HG03354 (cell line): ENCODE results near the gene ARMC9.

Source experiments
- ATAC-seq: cut with Tn5 transposase; IDR thresholded peaks from one replicate; pipeline ENCODE4 v1.9.1; 2021; ENCODE audit warnings: mild to moderate bottlenecking; ENCODE audit not compliant: unreplicated experiment, poor library complexity, severe bottlenecking

The ARMC9 gene, protein sequence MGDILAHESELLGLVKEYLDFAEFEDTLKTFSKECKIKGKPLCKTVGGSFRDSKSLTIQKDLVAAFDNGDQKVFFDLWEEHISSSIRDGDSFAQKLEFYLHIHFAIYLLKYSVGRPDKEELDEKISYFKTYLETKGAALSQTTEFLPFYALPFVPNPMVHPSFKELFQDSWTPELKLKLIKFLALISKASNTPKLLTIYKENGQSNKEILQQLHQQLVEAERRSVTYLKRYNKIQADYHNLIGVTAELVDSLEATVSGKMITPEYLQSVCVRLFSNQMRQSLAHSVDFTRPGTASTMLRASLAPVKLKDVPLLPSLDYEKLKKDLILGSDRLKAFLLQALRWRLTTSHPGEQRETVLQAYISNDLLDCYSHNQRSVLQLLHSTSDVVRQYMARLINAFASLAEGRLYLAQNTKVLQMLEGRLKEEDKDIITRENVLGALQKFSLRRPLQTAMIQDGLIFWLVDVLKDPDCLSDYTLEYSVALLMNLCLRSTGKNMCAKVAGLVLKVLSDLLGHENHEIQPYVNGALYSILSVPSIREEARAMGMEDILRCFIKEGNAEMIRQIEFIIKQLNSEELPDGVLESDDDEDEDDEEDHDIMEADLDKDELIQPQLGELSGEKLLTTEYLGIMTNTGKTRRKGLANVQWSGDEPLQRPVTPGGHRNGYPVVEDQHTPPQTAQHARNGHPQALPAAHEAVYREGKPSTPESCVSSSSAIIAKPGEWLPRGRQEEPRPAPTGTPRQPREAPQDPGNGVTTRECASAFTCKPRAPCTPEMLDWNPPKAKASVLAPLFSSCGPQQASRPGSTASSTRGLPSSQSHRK

DNA sequence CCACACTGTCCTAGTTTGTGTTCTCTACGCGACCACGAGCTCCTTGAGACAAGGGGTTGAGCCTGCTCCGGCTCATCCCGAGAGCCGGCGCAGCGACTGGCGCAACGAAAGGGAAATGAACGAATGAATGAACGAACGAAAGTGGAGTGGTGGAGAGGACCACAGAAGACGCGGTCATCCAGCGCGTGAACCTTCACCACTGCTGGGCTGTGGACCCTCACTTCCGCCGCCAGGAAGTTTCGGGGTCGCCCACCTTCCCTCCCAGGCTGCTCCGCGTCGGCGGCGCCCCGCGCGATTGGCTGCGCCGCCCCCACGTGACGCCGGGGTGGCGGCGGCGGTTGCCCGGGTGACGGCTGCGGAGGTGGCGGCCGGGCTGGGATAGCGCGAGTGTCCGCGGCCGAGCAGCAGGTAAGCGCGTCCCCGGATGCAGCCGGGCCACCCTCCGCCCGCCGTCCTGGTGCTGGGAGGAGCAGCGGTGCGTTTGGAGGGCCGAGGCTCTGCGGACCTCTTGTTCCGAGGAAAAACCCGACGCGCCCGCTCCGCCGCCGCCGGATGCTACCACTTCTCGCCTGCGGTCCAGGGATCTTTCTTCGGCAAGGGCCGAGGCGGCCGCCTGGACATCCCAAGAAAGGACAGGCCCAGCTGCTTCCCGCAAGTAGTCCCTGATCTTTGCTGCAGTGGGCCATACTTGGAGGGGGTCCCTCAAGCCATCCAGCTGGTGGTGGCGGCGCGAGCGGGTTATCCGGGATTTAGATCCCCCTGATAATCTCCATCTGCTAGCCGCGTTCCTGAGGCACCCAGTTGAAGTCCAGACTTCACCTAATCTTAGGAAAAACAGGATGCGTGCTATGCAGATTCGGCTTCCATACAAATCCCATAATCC is at the start of gene ARMC9:
TSS of gene ARMC9 (plus strand) at position 341 of the 883 bp plus-strand sequence. CDS start 7,608 bp downstream, outside the sequence.
- ATAC-seq = peak; percentile 96

DNA sequence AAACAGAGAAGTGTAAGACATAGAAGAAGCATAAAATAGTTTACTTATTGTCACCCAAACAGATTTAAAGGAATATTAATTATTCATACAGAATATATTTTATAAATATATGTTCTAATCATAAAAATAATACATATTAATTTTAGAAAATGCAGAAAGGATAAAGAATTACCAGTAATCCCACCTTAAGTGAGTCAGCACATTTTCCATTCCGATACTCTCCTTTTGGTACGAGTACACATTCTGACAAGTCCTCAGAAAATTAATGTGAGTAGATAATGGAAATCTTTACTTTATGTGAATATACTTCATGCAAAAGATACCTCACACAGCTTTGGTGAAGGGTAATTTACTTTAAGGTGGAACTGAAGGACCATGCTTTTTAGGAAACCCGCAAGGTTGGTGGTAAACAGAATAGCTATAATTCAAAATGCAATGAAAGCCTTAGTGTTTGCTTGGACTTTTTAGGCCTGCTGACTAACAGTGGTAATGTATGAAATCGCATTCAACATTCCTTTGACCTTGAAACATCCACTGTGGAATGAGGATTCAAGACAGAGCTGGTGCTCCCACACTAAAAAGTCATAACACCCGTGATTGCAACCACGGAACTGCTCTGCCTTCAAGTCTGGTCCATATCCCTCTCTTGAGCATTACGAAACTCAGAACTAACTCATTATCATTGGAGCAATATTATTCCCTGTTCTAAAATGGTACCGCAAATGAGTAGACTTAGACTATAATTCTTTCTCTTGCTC is 45.5 kb upstream of the ARMC9 start:
- no peak for ATAC-seq

DNA sequence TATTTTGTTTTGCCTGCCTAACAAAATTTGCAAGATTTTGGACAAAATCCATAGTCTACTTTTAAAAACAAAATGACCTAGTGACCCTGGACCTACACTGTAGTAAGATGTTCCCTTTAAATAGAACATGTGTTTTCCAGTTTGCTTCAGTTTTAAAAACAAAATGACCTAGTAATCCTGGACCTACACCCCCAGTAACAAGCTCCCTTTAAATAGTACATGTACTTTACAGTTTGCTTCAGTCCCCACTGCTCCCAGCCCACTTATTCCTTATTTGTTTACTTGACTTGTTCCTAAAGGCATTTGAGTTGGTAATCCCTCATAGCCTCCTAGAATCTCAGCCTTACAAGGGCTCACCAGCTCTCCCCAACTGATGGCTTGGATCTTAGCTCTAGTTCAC is 39.1 kb upstream of the ARMC9 start:
- ATAC-seq = no peak

DNA sequence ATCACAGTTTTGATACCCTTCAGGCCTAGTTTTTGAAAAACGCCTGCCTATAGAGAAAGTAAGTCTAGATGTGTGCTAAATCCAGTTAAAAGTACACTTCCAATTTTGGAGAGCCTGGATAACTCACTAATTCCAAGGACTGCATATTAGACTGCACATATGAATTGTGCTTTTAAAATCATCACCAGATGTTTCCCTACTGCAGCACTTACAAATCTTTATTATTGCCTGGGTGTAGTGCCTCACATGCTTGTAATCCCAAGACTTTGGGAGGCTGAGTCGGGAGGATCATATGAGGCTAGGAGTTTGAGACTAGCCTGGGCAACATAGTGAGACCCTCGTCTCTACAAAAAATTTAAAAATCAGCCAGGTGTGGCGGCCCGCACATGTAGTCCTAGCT is 37.7 kb upstream of the ARMC9 start:
- no peak for ATAC-seq

DNA sequence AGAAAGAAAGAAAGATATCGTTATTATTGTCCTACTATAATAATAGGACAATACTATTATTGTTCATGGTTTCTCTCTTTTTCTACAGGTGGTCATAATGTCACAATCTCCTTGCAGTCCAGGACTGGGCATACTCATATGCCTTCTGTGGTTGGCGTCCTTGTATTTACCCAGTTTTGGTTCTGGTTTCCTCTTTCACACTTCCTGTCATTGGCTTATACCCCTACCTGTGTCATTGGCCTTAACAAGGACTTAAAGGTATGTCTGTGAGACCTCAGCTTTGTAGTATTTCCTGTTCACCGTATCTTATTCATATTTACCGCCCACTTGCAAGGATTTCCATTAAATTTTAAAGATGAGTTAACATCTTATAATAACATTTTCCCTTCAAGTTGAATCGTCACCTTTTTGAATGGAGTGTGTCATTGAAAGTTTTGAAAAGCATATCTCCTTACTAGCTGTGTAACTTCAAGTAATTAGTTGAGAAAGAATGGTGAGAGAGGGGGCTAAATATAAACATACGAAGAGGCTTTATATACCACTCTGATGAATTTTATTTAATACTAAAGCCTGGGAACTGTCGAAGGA is 37.1 kb upstream of the ARMC9 start:
- peak; percentile 62 for ATAC-seq

DNA sequence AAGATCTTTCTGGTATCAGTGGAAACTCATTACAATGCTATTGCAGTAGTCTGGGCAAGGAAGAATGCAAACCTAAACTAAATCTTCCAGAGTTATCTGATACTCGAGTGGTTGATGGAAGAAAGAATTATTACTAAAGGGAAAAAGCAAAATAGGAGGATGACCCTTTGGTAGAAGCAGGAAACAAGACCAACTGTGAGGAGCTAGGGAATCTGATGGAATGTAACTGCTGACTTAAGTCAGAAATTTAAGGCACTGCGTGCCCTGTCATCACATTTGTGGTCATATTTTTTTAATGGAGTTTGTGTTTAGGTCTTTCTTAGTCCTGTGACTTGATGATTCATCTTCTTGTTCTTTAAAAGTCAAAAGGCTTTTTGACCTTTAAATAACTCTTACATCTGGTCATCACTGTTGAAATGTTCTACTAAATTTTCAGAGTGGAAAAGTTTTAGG is 36.5 kb upstream of the ARMC9 start:
- no peak for ATAC-seq

DNA sequence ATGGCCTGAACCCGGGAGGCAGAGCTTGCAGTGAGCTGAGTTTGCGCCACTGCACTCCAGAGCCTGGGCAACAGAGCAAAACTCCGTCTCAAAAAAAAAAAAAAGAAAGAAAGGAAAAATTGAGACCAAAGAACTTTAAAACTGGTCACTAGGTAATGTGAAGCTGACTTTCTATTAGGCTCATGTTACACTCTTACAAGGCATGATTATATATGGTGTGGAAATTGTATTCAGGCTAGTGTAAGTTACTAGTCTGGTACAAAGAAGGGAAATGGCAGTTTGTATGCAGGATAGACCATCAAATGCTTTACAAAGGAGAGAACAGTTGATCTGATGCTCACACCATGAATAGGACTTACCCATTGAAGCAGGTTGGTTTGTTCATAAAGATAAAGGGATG is 35.4 kb upstream of the ARMC9 start:
- ATAC-seq = no peak

DNA sequence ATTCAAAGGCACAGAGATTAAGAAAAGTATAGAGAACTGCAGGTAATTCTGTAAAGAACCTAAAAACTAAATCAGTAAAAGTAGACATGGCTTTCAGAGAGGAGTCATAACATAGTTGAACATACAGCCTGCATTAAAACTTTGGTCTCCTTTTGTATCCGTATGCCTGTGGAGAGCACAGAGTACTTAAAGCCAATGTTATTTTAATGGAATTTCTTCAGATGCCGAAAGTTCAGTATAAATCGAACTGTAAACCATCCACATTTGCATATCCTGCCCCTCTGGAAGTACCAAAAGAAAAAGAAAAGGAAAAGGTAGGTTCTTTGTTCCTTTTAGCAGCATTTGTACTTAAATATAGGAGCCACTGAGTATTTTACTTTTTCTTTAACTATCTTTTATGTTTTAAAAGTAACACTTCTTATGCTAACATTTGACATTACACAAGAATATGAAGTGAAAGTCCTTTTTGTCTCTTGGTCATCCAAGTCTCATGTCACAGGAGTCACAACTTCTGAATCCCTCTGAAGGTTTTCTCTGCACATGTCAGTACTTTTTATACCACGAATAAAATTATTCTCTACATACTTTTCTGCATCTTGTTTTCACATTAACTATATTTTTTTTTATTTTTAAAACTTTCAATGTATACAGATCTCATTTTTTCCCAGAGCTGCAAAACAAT is 34.9 kb upstream of the ARMC9 start:
- ATAC-seq = no peak

DNA sequence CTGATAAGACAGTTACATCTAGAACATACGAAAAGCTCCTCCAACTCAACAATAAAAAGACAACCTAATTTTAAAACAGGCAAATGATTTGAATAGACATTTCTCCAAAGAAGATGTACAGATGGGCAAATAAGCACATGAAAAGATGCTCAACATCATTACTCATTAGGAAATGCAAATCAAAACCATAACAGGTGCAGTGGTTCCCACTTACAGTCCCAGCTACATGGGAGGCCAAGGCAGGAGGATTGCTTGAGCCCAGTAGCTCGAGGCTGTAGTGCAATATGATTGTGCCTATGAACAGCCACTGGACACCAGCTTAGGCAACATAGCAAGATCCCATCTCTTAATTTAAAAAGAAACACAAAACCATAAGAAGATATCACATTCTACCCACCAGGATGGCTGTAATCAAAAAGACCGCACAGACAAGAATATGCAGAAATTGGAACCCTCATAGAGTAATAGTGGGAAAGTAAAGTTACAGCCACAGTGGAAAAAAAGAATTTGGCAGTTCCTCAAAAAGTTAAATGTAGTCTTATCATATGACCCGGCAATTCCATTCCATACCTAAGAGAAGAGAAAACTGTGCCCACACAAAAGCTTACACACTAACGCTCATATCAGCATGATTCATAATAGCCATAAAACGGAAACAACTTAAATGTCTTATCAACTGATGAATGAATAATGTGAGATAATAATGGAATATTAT is 30.5 kb upstream of the ARMC9 start:
- no peak for ATAC-seq

DNA sequence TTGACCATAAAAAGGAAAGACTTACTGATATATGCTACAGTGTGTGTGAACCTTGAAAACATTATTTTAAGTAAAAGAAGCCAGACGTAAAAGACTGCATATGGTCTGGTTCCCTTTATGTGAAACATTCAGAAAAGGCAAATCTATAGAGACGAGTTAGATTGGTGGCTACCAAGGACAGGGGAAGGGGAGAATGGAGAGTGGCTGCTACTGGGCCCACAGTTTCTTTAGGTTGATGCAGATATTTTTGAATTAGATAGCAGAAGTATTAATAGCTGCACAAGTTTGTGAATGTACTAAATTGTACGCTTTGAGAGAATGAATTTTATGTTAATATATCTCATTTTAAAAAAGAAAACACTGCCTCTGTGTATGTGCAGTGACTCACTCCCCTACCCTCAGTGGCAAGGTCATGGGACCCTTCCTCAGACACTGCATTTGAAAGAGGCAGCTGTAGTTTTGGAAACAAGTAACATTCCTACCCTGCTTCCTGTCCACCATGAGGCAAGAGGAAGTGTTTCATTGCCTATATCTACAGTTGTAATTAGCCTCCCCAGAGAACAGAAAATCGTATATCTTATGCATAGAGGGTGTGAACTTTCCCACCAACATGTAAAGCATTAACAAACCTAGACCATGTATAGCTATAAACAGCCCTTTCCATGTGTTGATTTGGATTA is 29.8 kb upstream of the ARMC9 start:
- ATAC-seq = no peak

DNA sequence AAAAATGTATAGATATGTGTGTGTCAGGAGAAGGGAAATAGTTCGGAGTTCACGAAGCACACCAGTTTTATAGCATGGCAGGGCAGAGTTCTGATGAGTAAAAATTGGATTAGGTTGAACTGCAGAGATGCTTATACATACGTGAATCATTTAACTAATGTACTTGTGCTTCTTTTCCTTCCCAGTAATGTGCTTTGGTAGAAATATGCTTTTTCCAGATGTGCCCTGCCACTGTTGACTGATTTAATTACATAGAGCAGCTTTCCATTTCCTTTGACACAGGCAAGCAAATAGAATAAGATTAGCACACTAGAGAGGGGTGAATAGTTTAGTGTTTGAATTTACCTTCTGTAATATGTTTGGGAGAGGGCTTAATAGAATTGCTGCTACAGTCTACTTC is 28.9 kb upstream of the ARMC9 start:
- no peak for ATAC-seq

DNA sequence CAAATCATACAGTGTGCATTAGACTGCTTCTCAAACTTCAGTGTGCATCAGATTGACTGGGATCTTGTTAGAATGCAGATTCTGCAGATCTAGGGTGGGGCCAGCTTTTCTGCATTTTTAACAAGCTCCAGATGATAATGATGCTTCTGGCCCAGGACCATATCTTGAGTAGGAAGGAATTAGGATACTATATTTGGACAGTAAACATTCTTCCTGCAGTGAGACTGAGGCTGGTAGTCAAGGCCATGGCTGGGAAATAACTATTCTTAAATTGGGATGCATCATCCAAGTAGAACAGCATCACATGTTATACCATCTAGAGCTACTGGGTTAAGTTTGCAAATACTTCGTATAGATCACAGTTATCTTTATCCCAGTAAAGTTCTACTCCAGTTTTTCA is 28.4 kb upstream of the ARMC9 start:
- no peak for ATAC-seq

DNA sequence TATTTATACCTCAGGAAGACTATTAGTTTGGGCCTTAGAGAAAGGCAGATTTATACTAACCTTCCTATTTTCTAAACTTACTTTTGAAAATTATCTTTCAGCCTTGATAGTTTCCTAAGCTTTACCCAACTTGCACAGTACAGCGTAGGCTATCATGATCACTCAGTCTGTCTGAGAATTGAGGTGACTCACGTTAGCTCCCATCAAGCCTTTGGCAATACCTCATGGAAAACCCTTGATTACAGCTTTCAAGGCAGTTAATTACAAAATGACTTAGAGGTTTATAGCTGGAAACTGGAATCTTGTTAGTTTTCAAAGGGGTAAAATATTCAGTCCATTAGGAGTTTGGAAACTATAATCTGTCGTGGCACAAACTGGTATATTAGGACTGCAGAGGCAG is 26.4 kb upstream of the ARMC9 start:
- ATAC-seq = no peak

DNA sequence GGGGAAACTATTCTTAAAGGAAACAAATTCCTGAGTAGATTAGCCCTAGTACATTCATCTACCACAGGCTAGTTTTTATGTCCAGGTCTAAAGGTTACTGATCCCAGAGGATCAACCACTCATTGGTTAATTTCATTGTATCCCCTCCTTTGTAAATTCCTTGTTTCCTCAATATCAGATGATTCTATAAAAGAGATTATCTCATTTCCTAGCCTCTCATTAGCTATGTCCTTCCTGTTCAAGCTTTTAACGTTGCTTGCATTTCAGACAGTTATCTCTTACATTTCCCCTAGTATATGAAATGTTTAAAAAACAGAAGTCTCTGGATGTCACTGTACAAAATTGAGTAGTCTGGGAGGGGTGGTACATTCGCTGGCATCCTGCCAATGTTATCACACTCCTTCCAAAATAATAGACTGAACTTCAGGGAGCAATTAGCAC is 24.2 kb upstream of the ARMC9 start:
- no peak for ATAC-seq

DNA sequence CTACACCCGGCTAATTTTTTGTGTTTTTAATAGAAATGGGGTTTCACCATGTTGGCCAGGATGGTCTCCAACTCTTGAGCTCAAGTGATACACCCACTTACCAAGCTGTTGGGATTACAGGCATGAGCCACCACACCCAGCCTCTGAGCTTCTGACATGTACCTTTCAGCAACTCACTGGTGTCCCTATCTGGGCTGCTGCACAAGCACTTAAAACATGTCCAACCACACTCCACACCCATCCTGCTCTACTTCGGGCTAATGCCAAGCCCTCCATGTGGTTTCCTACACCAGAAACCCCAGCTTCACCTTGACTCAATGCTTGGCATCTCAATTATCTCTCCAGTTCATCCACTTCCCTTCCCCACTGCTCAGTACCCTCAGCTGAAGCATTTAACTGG is 22.4 kb upstream of the ARMC9 start:
- ATAC-seq = no peak

DNA sequence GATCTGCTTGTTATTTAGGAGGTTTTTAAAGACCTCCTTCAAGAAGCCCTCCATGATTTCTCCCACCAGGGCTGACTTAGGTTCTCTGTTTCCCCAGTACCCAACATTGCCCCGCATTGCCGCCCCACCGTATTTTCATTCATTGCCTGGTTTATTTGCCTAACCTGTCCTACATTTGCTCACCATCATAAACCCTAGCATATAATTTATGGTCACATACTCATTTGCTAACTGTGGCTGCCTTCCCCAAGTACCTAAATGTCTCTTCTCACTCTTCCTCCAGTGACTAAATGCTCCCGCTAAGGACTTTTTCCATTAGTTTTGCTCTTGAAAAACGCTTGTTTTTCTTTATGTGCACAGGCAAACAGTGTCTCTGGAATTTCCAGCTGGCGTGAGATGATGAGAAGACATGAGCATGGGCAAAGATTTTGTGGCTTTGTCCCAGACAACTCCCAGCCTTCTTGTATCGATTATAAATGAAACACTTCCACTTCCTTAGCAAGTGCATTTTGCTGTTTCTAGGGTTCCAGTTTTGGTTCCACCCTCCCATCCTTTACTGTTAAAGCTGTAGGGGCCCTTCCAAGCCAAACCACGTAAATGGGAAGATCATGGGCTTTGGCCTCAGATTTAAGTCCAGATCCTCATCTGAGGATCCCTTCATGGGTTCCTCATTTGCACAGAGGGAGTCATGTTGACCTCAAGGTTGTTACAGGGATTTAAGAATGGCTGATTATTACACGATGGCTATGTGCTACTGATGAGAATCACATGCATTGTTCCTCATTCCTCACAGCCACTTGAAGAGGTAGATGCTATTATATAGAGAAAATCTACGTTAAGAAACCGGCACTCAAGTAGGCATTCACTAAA is 21.0 kb upstream of the ARMC9 start:
- ATAC-seq = no peak
